BJ (cell line): ENCODE data around the gene SHC2. TPM values are rescaled to one million over a fixed set of nuclear protein-coding genes. Genes with fewer than 3 reads are reported as not detected.
"Not testable (repeated sequence)": the region's sequence is repeated elsewhere in the genome, so short reads cannot be mapped to it uniquely, and the experiment has no call there.

Experiments
- CTCF ChIA-PET: fragments of 350-600 bp; formaldehyde crosslinking; extraction: SDS; loops from one replicate; lab custom pipeline; 2021; ENCODE audit warnings: antibody characterized with exemption, inconsistent platforms; lab: Yijun Ruan, JAX
- POLR2A ChIA-PET: fragments of 300-600 bp; sonication (Branson Sonifier 250); formaldehyde crosslinking; extraction: SDS; loops from one replicate; lab custom pipeline; 2021; ENCODE audit warnings: antibody characterized with exemption; lab: Charles Lee
- DNase-seq: peaks from one replicate; pipeline ENCODE4 v3.0.0-alpha.2; 2011; ENCODE audit warnings: low read depth
- H3K27me3 ChIP-seq: 2 replicates; pipeline ENCODE4 v1.6.0; 2011; ENCODE audit warnings: low read length; ENCODE audit not compliant: control insufficient read depth, insufficient read depth
- H3K36me3 ChIP-seq: 2 replicates; pipeline ENCODE4 v1.5.1; 2011; ENCODE audit warnings: low read length; ENCODE audit not compliant: control insufficient read depth, insufficient read depth
- H3K4me3 ChIP-seq: 2 replicates; pipeline ENCODE4 v1.5.1; 2011; ENCODE audit warnings: low read depth, mild to moderate bottlenecking, control low read depth, low read length
- polyA plus RNA-seq: library from polyadenylated mRNA; depleted of rRNA; stranded (reverse); fragments of >200 nt; gene quantifications from 2 replicates; pipeline ENCODE4 v1.2.3, GENCODE V29; 2011
- TF ChIP-seq, protein P1 (sequence below): IDR thresholded peaks from 2 replicates; pipeline ENCODE4 v1.5.1; 2011; ENCODE audit warnings: low read depth, mild to moderate bottlenecking, control low read depth, inconsistent platforms, low read length, moderate library complexity; ENCODE audit not compliant: insufficient read depth

Gene SHC2
- polyA plus RNA-seq, 1 experiment, result 3.4 TPM

- POLR2A ChIA-PET, result no interaction called here
- no peak overlapping the region for H3K4me3 ChIP-seq
- CTCF ChIA-PET, result no interaction called here
Observed at GRCh38 chr19:425056-425455, 35.8 kb downstream of the SHC2 start.

DNA sequence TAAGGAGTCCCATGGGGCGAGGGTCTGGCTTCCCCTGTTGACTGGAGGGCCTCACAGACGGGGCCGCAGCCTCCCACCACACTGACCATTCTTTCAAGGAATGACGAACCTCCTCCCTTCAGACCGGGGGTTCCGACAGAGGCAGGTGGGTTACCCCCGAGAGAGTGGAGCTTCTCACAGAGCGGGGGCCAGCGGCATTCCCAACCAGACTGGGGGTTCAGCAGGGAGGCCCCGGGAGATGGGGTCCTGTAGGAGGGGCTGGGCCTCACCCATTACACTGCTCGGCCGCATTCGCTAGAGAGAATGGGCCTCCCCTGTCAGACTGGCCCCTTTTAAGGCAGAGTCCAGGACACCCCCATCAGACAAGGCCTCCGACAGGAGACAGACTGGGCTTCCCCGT is 36.3 kb downstream of the SHC2 start:
- TF ChIP-seq, protein P1, sequence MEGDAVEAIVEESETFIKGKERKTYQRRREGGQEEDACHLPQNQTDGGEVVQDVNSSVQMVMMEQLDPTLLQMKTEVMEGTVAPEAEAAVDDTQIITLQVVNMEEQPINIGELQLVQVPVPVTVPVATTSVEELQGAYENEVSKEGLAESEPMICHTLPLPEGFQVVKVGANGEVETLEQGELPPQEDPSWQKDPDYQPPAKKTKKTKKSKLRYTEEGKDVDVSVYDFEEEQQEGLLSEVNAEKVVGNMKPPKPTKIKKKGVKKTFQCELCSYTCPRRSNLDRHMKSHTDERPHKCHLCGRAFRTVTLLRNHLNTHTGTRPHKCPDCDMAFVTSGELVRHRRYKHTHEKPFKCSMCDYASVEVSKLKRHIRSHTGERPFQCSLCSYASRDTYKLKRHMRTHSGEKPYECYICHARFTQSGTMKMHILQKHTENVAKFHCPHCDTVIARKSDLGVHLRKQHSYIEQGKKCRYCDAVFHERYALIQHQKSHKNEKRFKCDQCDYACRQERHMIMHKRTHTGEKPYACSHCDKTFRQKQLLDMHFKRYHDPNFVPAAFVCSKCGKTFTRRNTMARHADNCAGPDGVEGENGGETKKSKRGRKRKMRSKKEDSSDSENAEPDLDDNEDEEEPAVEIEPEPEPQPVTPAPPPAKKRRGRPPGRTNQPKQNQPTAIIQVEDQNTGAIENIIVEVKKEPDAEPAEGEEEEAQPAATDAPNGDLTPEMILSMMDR, result no peak
- no peak overlapping the region for H3K4me3 ChIP-seq
- no peaks in the 10 kb centered on the region for H3K27me3 ChIP-seq
- ChIA-PET POLR2A (no interaction called here), CTCF (no interaction called here)
- no peak for DNase-seq
- H3K36me3 ChIP-seq, result no peaks in the 10 kb centered on the region

More at GRCh38 chr19:425056-425455, 35.8 kb downstream of the SHC2 start:
- no peaks in the 10 kb centered on the region for H3K27me3 ChIP-seq
- no peak for DNase-seq
- TF ChIP-seq, protein P1, result no peak
- no peaks in the 10 kb centered on the region for H3K36me3 ChIP-seq

- H3K36me3 ChIP-seq, result no peaks in the 10 kb centered on the region
- H3K4me3 ChIP-seq, result no peak overlapping the region
- TF ChIP-seq, protein P1, result no peak
- POLR2A ChIA-PET, result no interaction called here
- CTCF ChIA-PET, result no interaction called here
- DNase-seq, result no peak
- H3K27me3 ChIP-seq, result no peaks in the 10 kb centered on the region
Observed at GRCh38 chr19:423691-424466, 37.0 kb downstream of the SHC2 start.

DNA sequence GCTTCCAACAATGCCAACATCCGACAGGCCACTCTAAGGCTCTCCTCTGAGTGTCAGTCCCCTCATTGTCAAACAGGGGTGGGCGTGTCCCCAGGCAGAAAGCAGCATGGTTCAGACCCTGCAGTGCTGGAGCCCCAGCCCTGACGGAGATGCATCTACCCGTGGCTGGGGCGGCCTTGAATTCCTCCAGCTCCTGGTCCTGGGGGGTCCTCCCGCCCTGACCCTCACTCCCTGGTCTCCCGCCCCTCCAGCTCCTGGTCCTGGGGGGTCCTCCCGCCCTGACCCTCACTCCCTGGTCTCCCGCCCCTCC is 38.0 kb downstream of the SHC2 start:
- CTCF ChIA-PET, POLR2A ChIA-PET, H3K27me3 ChIP-seq, H3K4me3 ChIP-seq, DNase-seq, H3K36me3 ChIP-seq: not testable (repeated sequence)

DNA sequence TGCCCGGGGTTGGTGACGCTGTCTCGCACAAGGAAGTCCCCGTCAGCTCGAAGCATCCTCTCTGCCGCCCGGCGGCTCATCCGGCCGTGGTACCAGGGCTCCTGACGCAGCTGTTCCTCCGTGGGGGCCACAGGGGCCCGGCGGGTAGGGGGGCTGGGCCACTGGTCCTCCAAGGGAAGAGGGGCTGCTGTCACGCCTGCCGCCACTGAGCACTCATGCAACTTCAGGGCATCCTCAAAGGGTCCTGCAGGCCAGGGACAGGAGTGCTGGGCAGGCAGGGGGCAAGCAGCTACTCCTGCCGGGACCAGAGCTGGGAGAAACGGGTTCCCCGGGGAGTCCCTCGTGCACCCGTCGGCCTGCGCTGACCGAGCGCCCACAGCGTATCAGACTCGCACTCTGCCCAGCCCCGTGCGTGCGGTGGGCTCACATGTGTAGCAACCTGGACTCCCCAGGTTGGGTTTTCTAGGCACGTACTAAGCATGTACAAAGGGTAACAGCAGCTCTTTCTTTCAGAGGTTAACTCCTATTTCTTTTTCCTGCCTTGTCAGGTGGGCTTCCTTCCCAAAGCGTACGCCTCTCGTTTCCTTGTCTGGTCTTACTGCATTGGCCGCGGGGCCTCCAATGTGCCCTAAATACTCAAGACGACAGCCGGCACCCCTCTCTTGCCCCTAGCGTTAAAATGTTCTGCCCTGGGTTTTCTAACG is 38.5 kb downstream of the SHC2 start:
- POLR2A ChIA-PET, result no interaction called here
- H3K27me3 ChIP-seq, result no peaks in the 10 kb centered on the region
- H3K36me3 ChIP-seq, result no peaks in the 10 kb centered on the region
- H3K4me3 ChIP-seq, result no peak overlapping the region
- TF ChIP-seq, protein P1, result no peak
- CTCF ChIA-PET, result no interaction called here
- DNase-seq, result no peak
